Endodermal cell (in vitro differentiated cells): Measurements from ENCODE around the gene MYOF. TPM values are rescaled to one million over a fixed set of nuclear protein-coding genes. Genes with fewer than 3 reads are reported as not detected.
"Not testable (repeated sequence)": the region's sequence is repeated elsewhere in the genome, so short reads cannot be mapped to it uniquely, and the experiment has no call there.

Experiments used
- DNase-seq: peaks from one replicate; pipeline ENCODE4 v3.0.0-alpha.2; 2017
- H3K27ac ChIP-seq: 2 replicates; pipeline ENCODE4 v1.5.1; 2013; ENCODE audit warnings: mild to moderate bottlenecking, low read depth, low read length, moderate library complexity
- H3K27me3 ChIP-seq: 2 replicates; pipeline ENCODE4 v1.6.1; 2013; ENCODE audit warnings: mild to moderate bottlenecking, low read length, moderate library complexity; ENCODE audit not compliant: insufficient read depth, control insufficient read depth, poor library complexity, severe bottlenecking
- H3K36me3 ChIP-seq: 2 replicates; pipeline ENCODE4 v1.7.0; 2013; ENCODE audit warnings: mild to moderate bottlenecking, low read length, moderate library complexity; ENCODE audit not compliant: control insufficient read depth, insufficient read depth
- H3K4me1 ChIP-seq: one replicate; pipeline ENCODE4 v1.7.0; 2013; ENCODE audit warnings: low read length; ENCODE audit not compliant: control insufficient read depth, insufficient read depth
- H3K4me3 ChIP-seq: 2 replicates; pipeline ENCODE4 v1.5.1; 2013; ENCODE audit warnings: mild to moderate bottlenecking, low read length, moderate library complexity
- H3K9ac ChIP-seq: 2 replicates; pipeline ENCODE4 v1.6.1; 2013; ENCODE audit warnings: mild to moderate bottlenecking, low read length, moderate library complexity; ENCODE audit not compliant: poor library complexity, severe bottlenecking; ENCODE audit errors: extremely low read depth
- H3K9me3 ChIP-seq: 2 replicates; pipeline ENCODE4 v1.6.1; 2013; ENCODE audit warnings: mild to moderate bottlenecking, low read length, moderate library complexity; ENCODE audit not compliant: control insufficient read depth
- H3K27ac Mint-ChIP-seq: 2 replicates; pipeline ENCODE4 v1.8.0; 2020; ENCODE audit warnings: mixed read lengths
- H3K27me3 Mint-ChIP-seq: 2 replicates; pipeline ENCODE4 v1.8.0; 2021; ENCODE audit warnings: mild to moderate bottlenecking, mixed read lengths; ENCODE audit not compliant: insufficient read depth
- H3K36me3 Mint-ChIP-seq: 2 replicates; pipeline ENCODE4 v1.8.0; 2020; ENCODE audit warnings: low read depth, mixed read lengths
- H3K4me1 Mint-ChIP-seq: 2 replicates; pipeline ENCODE4 v1.8.0; 2020; ENCODE audit warnings: mixed read lengths
- H3K4me3 Mint-ChIP-seq: 2 replicates; pipeline ENCODE4 v1.8.0; 2020; ENCODE audit warnings: mild to moderate bottlenecking, moderate library complexity, mixed read lengths
- H3K9me3 Mint-ChIP-seq: 2 replicates; pipeline ENCODE4 v1.8.0; 2020; ENCODE audit warnings: mild to moderate bottlenecking, mixed read lengths
- CTCF ChIP-seq: fragments of 200-600 bp; sonication (generic); conservative IDR thresholded peaks from 2 replicates; pipeline ENCODE4 v1.5.0; 2021; ENCODE audit warnings: antibody characterized with exemption, mild to moderate bottlenecking
- WGBS, 2 experiments: methylation state at CpG; one replicate each; pipeline versions ENCODE4 v1.1.5 to v1.1.7; 2013; ENCODE audit warnings: missing lambda C conversion rate in 2 of 2, mixed read lengths in 1 of 2; ENCODE audit not compliant: insufficient coverage in 1 of 2, insufficient read length in 1 of 2; 5-methylcytosine and 5-hydroxymethylcytosine counted together
- total RNA-seq, 2 donors: library from RNA; stranded (reverse); fragmentation: NEBNext Ultra II Directional in 1 of 2; extraction: Animal tissue kit (Norgen Biotek cat#: 25700) in 1 of 2; gene quantifications; 2 replicates in 1 of 2; 3 replicates in 1 of 2; pipeline ENCODE4 v1.2.1, GENCODE V29; 2021

The MYOF gene
- total RNA-seq, 2 donors from 2014 or later: 37.4 to 93.8 TPM

GRCh38 chr10:93319096-93319495 lies 163.0 kb downstream of the MYOF start:
- Histone ChIP-seq H3K4me3 (no peak overlapping the region), H3K9ac (no peak overlapping the region), H3K27me3 (no peaks in the 10 kb centered on the region), H3K9me3 (no peaks in the 10 kb centered on the region), H3K36me3 (peaks cover 89% of the 10 kb centered on the region), H3K4me1 (peaks cover 8% of the 10 kb centered on the region), H3K27ac (no peak overlapping the region)
- Mint-ChIP-seq H3K36me3 (peaks cover 71% of the 10 kb centered on the region), H3K27me3 (no peaks in the 10 kb centered on the region), H3K27ac (peak overlapping the region; percentile 17), H3K4me3 (no peak overlapping the region), H3K9me3 (no peaks in the 10 kb centered on the region), H3K4me1 (peaks cover 31% of the 10 kb centered on the region)
- DNase-seq: no peak
- TF ChIP-seq CTCF: no peak
- 83 to 95% methylated on average over 1 to 4 of the region's 4 CpGs for WGBS, 2 experiments

GRCh38 chr10:93315246-93315645 lies 166.9 kb downstream of the MYOF start:
- peaks cover 87% of the 10 kb centered on the region for H3K36me3 ChIP-seq
- no peaks in the 10 kb centered on the region for H3K27me3 ChIP-seq
- WGBS, 2 experiments: 88 to 92% methylated on average over 4 to 7 of the region's 7 CpGs
- Mint-ChIP-seq H3K27me3 (no peaks in the 10 kb centered on the region), H3K27ac (peak overlapping the region; percentile 93), H3K9me3 (no peaks in the 10 kb centered on the region), H3K4me3 (no peak overlapping the region), H3K4me1 (peaks cover 31% of the 10 kb centered on the region), H3K36me3 (peaks cover 68% of the 10 kb centered on the region)
- peak; percentile 44 for DNase-seq
- no peak overlapping the region for H3K27ac ChIP-seq
- H3K4me1 ChIP-seq: peaks cover 8% of the 10 kb centered on the region
- no peak for TF ChIP-seq CTCF
- H3K4me3 ChIP-seq: no peak overlapping the region
- H3K9ac ChIP-seq: no peak overlapping the region
- H3K9me3 ChIP-seq: peaks cover 16% of the 10 kb centered on the region

- not testable (repeated sequence) for H3K27me3 ChIP-seq, H3K9me3 Mint-ChIP-seq, H3K4me3 ChIP-seq, H3K27ac Mint-ChIP-seq, H3K27me3 Mint-ChIP-seq, DNase-seq, H3K9ac ChIP-seq, H3K4me3 Mint-ChIP-seq, H3K4me1 ChIP-seq, H3K27ac ChIP-seq
- 97 to 100% methylated on average over 2 to 3 of the region's 3 CpGs for WGBS, 2 experiments
- Histone ChIP-seq H3K36me3 (peaks cover 87% of the 10 kb centered on the region), H3K9me3 (peaks cover 16% of the 10 kb centered on the region)
- Mint-ChIP-seq H3K36me3 (peaks cover 71% of the 10 kb centered on the region), H3K4me1 (peaks cover 31% of the 10 kb centered on the region)
Observed at GRCh38 chr10:93314656-93315055, 167.5 kb downstream of the MYOF start.

GRCh38 chr10:93313798-93314197 lies 168.3 kb downstream of the MYOF start:
- WGBS, 2 experiments: 95 to 97% methylated on average over 7 of the region's 7 CpGs
- Histone ChIP-seq H3K27me3 (no peaks in the 10 kb centered on the region), H3K4me3 (no peak overlapping the region), H3K4me1 (peaks cover 8% of the 10 kb centered on the region), H3K27ac (no peak overlapping the region), H3K36me3 (peaks cover 87% of the 10 kb centered on the region), H3K9me3 (peaks cover 16% of the 10 kb centered on the region), H3K9ac (no peak overlapping the region)
- H3K36me3 Mint-ChIP-seq: peaks cover 72% of the 10 kb centered on the region
- no peaks in the 10 kb centered on the region for H3K27me3 Mint-ChIP-seq
- no peak overlapping the region for H3K27ac Mint-ChIP-seq
- no peaks in the 10 kb centered on the region for H3K9me3 Mint-ChIP-seq
- TF ChIP-seq CTCF: no peak
- H3K4me1 Mint-ChIP-seq: peaks cover 27% of the 10 kb centered on the region
- H3K4me3 Mint-ChIP-seq: no peak overlapping the region
- DNase-seq: no peak
